Activated CD8-positive, alpha-beta T cell treated with anti-CD3 and anti-CD28 coated beads for 36 hours (primary cell): ENCODE results near the gene LPP. TPM values are rescaled to one million over a fixed set of nuclear protein-coding genes. Genes with fewer than 3 reads are reported as not detected.

Experiments used
- ATAC-seq: fragments of 200-7000 bp; cut with Tn5 transposase; one replicate; pipeline ENCODE4 v1.10.0; 2021; ENCODE audit warnings: mild to moderate bottlenecking, moderate library complexity
- CTCF ChIA-PET: fragments of 350-600 bp; sonication (Branson Sonifier 250); formaldehyde crosslinking; loops from one replicate; lab custom pipeline; 2021; ENCODE audit warnings: antibody characterized with exemption; lab: Charles Lee
- POLR2A ChIA-PET: fragments of 350-600 bp; sonication (Branson Sonifier 250); formaldehyde crosslinking; loops from one replicate; lab custom pipeline; 2021; ENCODE audit warnings: antibody characterized with exemption; lab: Charles Lee
- DNase-seq: peaks from one replicate; pipeline ENCODE4 v3.0.0-alpha.2; 2020
- H3K27ac Mint-ChIP-seq: one replicate; pipeline ENCODE4 v1.8.0; 2021; ENCODE audit warnings: mild to moderate bottlenecking, mixed read lengths
- H3K27me3 Mint-ChIP-seq: one replicate; pipeline ENCODE4 v1.8.0; 2021; ENCODE audit warnings: mixed read lengths
- H3K36me3 Mint-ChIP-seq: one replicate; pipeline ENCODE4 v1.8.0; 2021; ENCODE audit warnings: low read depth, mixed read lengths
- H3K4me1 Mint-ChIP-seq: one replicate; pipeline ENCODE4 v1.8.0; 2021; ENCODE audit warnings: low read depth, mixed read lengths
- H3K4me3 Mint-ChIP-seq: one replicate; pipeline ENCODE4 v1.8.0; 2021; ENCODE audit warnings: mild to moderate bottlenecking, moderate library complexity, mixed read lengths
- H3K9me3 Mint-ChIP-seq: one replicate; pipeline ENCODE4 v1.8.0; 2021; ENCODE audit warnings: mixed read lengths
- CTCF ChIP-seq: fragments of 200-600 bp; IDR thresholded peaks from one replicate; pipeline ENCODE4 v1.8.0; 2022; ENCODE audit warnings: antibody characterized with exemption, mild to moderate bottlenecking
- intact Hi-C: fragments of 100-400 bp; cut with micrococcal nuclease; formaldehyde crosslinking; loops from one replicate; pipeline ENCODE4 v1.10.0; 2022
- total RNA-seq, 2 experiments: library from RNA; stranded (reverse); gene quantifications; one replicate each; pipeline ENCODE4 v1.2.3, GENCODE V29; 2021

LPP gene
- total RNA-seq, 2 experiments from 2014 or later = 16.4 to 22.6 TPM

- POLR2A ChIA-PET = no interaction called here
- Mint-ChIP-seq H3K27me3 (no peaks in the 10 kb centered on the region), H3K36me3 (peaks cover 2% of the 10 kb centered on the region), H3K4me1 (peaks cover 47% of the 10 kb centered on the region), H3K9me3 (peaks cover 10% of the 10 kb centered on the region), H3K27ac (no peak overlapping the region), H3K4me3 (no peak overlapping the region)
- CTCF ChIA-PET = no interaction called here
- DNase-seq (no peak), ATAC-seq (no peak)
- TF ChIP-seq CTCF = no peak
- intact Hi-C loops = no loop called here
Measured at GRCh38 chr3:188913084-188913483, 759.1 kb downstream of the LPP start.

DNA sequence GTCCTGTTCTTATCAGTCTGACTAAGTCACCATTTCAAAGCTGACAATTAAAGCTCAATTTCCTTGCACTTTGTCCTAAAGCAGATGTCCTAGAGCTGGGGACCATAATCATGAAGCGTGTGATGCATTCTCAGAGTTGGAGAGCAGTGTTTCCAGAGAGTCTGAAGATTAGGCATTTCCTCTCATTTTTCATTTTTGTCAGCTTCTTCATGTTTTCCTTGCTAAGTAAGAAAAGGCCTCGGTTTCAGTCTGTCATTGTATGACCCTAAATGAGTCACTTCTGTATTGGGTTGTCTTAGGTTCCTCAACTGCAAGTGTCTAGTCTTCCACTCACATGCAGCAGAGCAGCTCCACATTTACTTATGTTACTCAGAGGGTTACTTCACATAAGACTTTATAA is 760.6 kb downstream of the LPP start:
- TF ChIP-seq CTCF = no peak
- Mint-ChIP-seq H3K36me3 (peaks cover 2% of the 10 kb centered on the region), H3K9me3 (peaks cover 10% of the 10 kb centered on the region), H3K27ac (peak overlapping the region; percentile 87), H3K27me3 (no peaks in the 10 kb centered on the region), H3K4me3 (no peak overlapping the region), H3K4me1 (peaks cover 42% of the 10 kb centered on the region)
- POLR2A ChIA-PET = interaction anchor here (0.5 to 1.6 kb wide), 6 partner anchors 36 to 1178 kb away, joined by 3 to 6 read pairs (median 3); no protein-coding TSS in a partner anchor
- intact Hi-C loops = no loop called here
- CTCF ChIA-PET = interaction anchor here (0.9 to 6.1 kb wide), 8 partner anchors 25 to 1175 kb away, joined by 3 to 46 read pairs (median 4); no protein-coding TSS in a partner anchor
- ATAC-seq (peak; percentile 76), DNase-seq (peak; percentile 41)

DNA sequence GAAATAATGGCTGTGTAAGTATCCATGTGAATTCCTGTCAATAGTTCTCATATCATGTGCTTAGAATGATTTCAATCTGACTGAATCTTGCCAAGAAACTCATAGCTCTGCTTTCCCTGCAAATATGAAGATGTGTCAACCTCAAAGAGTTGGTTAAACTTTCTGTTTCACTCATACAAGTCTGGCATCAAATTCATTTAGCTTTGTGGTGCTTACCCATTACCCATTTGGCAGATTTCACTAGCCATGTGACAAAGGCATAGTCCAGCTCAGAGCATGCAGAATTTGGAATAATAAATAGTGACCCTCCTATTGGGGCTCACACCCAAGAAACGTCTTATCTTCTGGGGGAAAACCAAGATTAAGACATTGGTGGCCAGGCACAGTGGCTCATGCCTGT is 761.2 kb downstream of the LPP start:
- Mint-ChIP-seq H3K27me3 (no peaks in the 10 kb centered on the region), H3K36me3 (peaks cover 2% of the 10 kb centered on the region), H3K27ac (peak overlapping the region; percentile 87), H3K4me3 (no peak overlapping the region), H3K4me1 (peaks cover 42% of the 10 kb centered on the region), H3K9me3 (peaks cover 10% of the 10 kb centered on the region)
- no peak for DNase-seq
- intact Hi-C loops = no loop called here
- POLR2A ChIA-PET = interaction anchor here (0.6 to 1.6 kb wide), 7 partner anchors 37 to 1179 kb away, joined by 3 to 6 read pairs (median 3); no protein-coding TSS in a partner anchor
- CTCF ChIA-PET = interaction anchor here (1.0 to 6.1 kb wide), 7 partner anchors 24 to 1175 kb away, joined by 3 to 46 read pairs (median 5); no protein-coding TSS in a partner anchor
- peak; percentile 64 for ATAC-seq
- no peak for TF ChIP-seq CTCF

- Mint-ChIP-seq H3K9me3 (peaks cover 12% of the 10 kb centered on the region), H3K27ac (peak overlapping the region; percentile 70), H3K4me3 (peak overlapping the region; percentile 21), H3K27me3 (no peaks in the 10 kb centered on the region), H3K36me3 (peaks cover 2% of the 10 kb centered on the region), H3K4me1 (peaks cover 42% of the 10 kb centered on the region)
- CTCF ChIA-PET = interaction anchor here (1.1 to 6.1 kb wide), 7 partner anchors 10 to 1598 kb away, joined by 3 to 46 read pairs (median 5); no protein-coding TSS in a partner anchor
- peak; percentile 77 for ATAC-seq
- intact Hi-C loops = no loop called here
- DNase-seq = peak; percentile 39
- TF ChIP-seq CTCF = no peak
- POLR2A ChIA-PET = interaction anchor here (0.6 to 1.4 kb wide), 3 partner anchors 12 to 1176 kb away, joined by 3 read pairs; no protein-coding TSS in a partner anchor
Measured at GRCh38 chr3:188916934-188917401, 763.0 kb downstream of the LPP start.

DNA sequence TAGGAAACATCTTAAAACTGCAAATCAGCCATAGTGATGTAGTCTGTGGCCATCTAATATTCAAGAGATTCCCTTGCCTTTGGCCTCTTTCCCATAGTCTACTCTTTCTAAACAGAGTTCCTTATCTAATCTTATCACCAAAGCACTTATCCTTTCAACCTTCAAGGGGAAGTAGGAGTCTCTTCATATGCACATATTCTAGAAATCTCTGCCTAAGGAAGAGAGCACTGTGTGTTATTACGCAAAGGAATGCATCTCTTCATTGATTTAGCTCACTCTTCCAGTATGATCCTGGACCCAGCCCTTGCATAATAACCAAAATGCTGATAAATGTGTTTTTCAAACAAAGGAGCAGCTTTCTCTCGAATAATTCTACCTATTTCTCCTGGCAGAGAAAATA is 764.1 kb downstream of the LPP start:
- POLR2A ChIA-PET = interaction anchor here (1.1 kb wide), 1 partner anchor 29 kb away, joined by 4 read pairs; no protein-coding TSS in a partner anchor
- H3K27ac Mint-ChIP-seq = peak overlapping the region; percentile 26
- no peak overlapping the region for H3K4me3 Mint-ChIP-seq
- ATAC-seq = no peak
- no peaks in the 10 kb centered on the region for H3K36me3 Mint-ChIP-seq
- DNase-seq = no peak
- intact Hi-C loops = no loop called here
- peaks cover 42% of the 10 kb centered on the region for H3K4me1 Mint-ChIP-seq
- TF ChIP-seq CTCF = no peak
- H3K9me3 Mint-ChIP-seq = peaks cover 10% of the 10 kb centered on the region
- CTCF ChIA-PET = interaction anchor here (1.1 to 6.1 kb wide), 6 partner anchors 9 to 1178 kb away, joined by 3 to 46 read pairs (median 5); no protein-coding TSS in a partner anchor
- H3K27me3 Mint-ChIP-seq = no peaks in the 10 kb centered on the region
